22Rv1 (cell line): ENCODE data around the gene FAM221B.

Source experiments
- H3K27ac ChIP-seq: fragments of 450-650 bp; 2 replicates; pipeline ENCODE4 v1.5.1; 2017
- CTCF ChIP-seq: fragments of 450-650 bp; IDR thresholded peaks from 2 replicates; pipeline ENCODE4 v1.5.1; 2017; ENCODE audit warnings: mild to moderate bottlenecking
- ZFX ChIP-seq: fragments of 450-650 bp; IDR thresholded peaks from 2 replicates; pipeline ENCODE4 v1.6.1; 2017; ENCODE audit warnings: antibody characterized with exemption, borderline replicate concordance

The FAM221B gene

GRCh38 chr9:35816708-35817107 lies 11.8 kb downstream of the FAM221B start:
- TF ChIP-seq CTCF (no peak), ZFX (no peak)

GRCh38 chr9:35814841-35815543 lies 13.5 kb downstream of the FAM221B start, which contains the start of gene HINT2:
Gene HINT2 (minus strand): TSS chr9:35815042. CDS start chr9:35814979, 63 bp downstream.
- TF ChIP-seq CTCF = no peak
- no peak for TF ChIP-seq ZFX

More at GRCh38 chr9:35816708-35817107, 11.8 kb downstream of the FAM221B start:
- H3K27ac ChIP-seq = no peak overlapping the region

GRCh38 chr9:35814106-35814840 lies 14.3 kb downstream of the FAM221B start:
- TF ChIP-seq CTCF (peak; percentile 32), ZFX (no peak)
- peak overlapping the region; percentile 100 for H3K27ac ChIP-seq

More at GRCh38 chr9:35814841-35815543, 13.5 kb downstream of the FAM221B start, which contains the start of gene HINT2:
- peak within 1 kb of the TSS; percentile 100 for H3K27ac ChIP-seq

GRCh38 chr9:35813434-35814105 lies 15.0 kb downstream of the FAM221B start:
- TF ChIP-seq CTCF (no peak), ZFX (no peak)
- H3K27ac ChIP-seq = peak overlapping the region; percentile 100

- TF ChIP-seq ZFX (no peak), CTCF (no peak)
- H3K27ac ChIP-seq = peak within 1 kb of the TSS; percentile 51
Measured at GRCh38 chr9:35812025-35812602, 16.4 kb downstream of the FAM221B start, which contains the start of gene SPAG8. Gene SPAG8 (minus strand): TSS chr9:35812262. CDS start chr9:35812147, 115 bp downstream.

GRCh38 chr9:35811381-35812024 lies 17.0 kb downstream of the FAM221B start:
- TF ChIP-seq ZFX = no peak
- peak overlapping the region; percentile 51 for H3K27ac ChIP-seq

GRCh38 chr9:35810122-35810521 lies 18.4 kb downstream of the FAM221B start:
- no peak for TF ChIP-seq CTCF
- TF ChIP-seq ZFX = no peak
- H3K27ac ChIP-seq = no peak overlapping the region
